K562 (cell line): Measurements from ENCODE around the gene TMEM273. TPM values are rescaled to one million over a fixed set of nuclear protein-coding genes. Genes with fewer than 3 reads are reported as not detected.
A peak's percentile ranks its signal among the peaks of the same experiment; 100 is the strongest.

Experiments
- DEAF1 ChIP-seq: fragments of 450-650 bp; formaldehyde crosslinking; IDR thresholded peaks from 2 replicates; pipeline ENCODE4 v1.4.0; 2020; ENCODE audit warnings: mild to moderate bottlenecking, moderate library complexity
- E2F8 ChIP-seq: fragments of 450-650 bp; IDR thresholded peaks from 2 replicates; pipeline ENCODE4 v1.7.1; 2018; ENCODE audit warnings: mild to moderate bottlenecking, low read depth; ENCODE audit not compliant: partially characterized antibody
- ELF4 ChIP-seq: fragments of 450-650 bp; formaldehyde crosslinking; IDR thresholded peaks from 2 replicates; pipeline ENCODE4 v1.4.0; 2022; ENCODE audit warnings: missing genetic modification characterization
- ESRRB ChIP-seq: fragments of 250-450 bp; sonication (Bioruptor Pico); IDR thresholded peaks from 2 replicates; pipeline ENCODE4 v1.5.0; 2020; ENCODE audit warnings: mild to moderate bottlenecking, moderate library complexity, borderline replicate concordance
- ETV6 ChIP-seq, 3 experiments: fragments of 150-350 bp in 1 of 3; sonication (generic) in 1 of 3; formaldehyde crosslinking in 1 of 3; IDR thresholded peaks; 2 replicates each; pipeline versions ENCODE4 v1.6.1 to v1.8.0; 2014 to 2022; ENCODE audit warnings: borderline replicate concordance in 2 of 3, low read depth in 2 of 3, antibody characterized with exemption in 1 of 3, low read length in 1 of 3, mild to moderate bottlenecking in 1 of 3, missing genetic modification reagents in 1 of 3
- FOXO4 ChIP-seq: fragments of 450-650 bp; formaldehyde crosslinking; IDR thresholded peaks from 2 replicates; pipeline ENCODE4 v1.4.0; 2020; ENCODE audit warnings: mild to moderate bottlenecking, moderate library complexity
- MYC ChIP-seq, 2 experiments: fragments of 250-450 bp in 1 of 2; sonication (Bioruptor Pico) in 1 of 2; IDR thresholded peaks; 2 replicates each; pipeline versions ENCODE4 v1.5.1 to v1.6.1; 2012 to 2021; ENCODE audit warnings: low read depth in 2 of 2, borderline replicate concordance in 1 of 2, improper control_type of control experiment in 1 of 2, low read length in 1 of 2, mild to moderate bottlenecking in 1 of 2, moderate library complexity in 1 of 2
- RCOR1 ChIP-seq, 2 experiments: IDR thresholded peaks; 2 replicates each; pipeline ENCODE4 v1.6.1; 2012; ENCODE audit warnings: low read depth in 2 of 2, low read length in 2 of 2, borderline replicate concordance in 1 of 2, improper control_type of control experiment in 1 of 2
- SIN3B ChIP-seq: fragments of 450-650 bp; IDR thresholded peaks from 2 replicates; pipeline ENCODE4 v1.6.1; 2017; ENCODE audit warnings: low read depth, mild to moderate bottlenecking, moderate library complexity
- SMARCA5 ChIP-seq: fragments of 450-650 bp; IDR thresholded peaks from 2 replicates; pipeline ENCODE4 v1.6.1; 2016
- SUPT5H ChIP-seq: fragments of 450-650 bp; IDR thresholded peaks from 2 replicates; pipeline ENCODE4 v1.6.1; 2016
- TOE1 ChIP-seq, 2 experiments: fragments of 450-650 bp in 1 of 2; sonication (generic) in 1 of 2; formaldehyde crosslinking in 1 of 2; IDR thresholded peaks; 2 replicates each; pipeline versions ENCODE4 v1.7.1 to v1.8.0; 2016 to 2022; ENCODE audit warnings: borderline replicate concordance in 2 of 2, mild to moderate bottlenecking in 2 of 2, antibody characterized with exemption in 1 of 2, inconsistent platforms in 1 of 2, low read depth in 1 of 2, missing genetic modification reagents in 1 of 2, moderate library complexity in 1 of 2
- ZEB2 ChIP-seq: fragments of 450-650 bp; IDR thresholded peaks from 2 replicates; pipeline ENCODE4 v1.6.1; 2016
- ZNF592 ChIP-seq: fragments of 450-650 bp; IDR thresholded peaks from 2 replicates; pipeline ENCODE4 v1.6.1; 2017; ENCODE audit warnings: antibody characterized with exemption, mild to moderate bottlenecking
- ZNF76 ChIP-seq: fragments of 250-450 bp; sonication (Bioruptor Pico); IDR thresholded peaks from 2 replicates; pipeline ENCODE4 v1.4.0; 2020; ENCODE audit warnings: mild to moderate bottlenecking, moderate library complexity, borderline replicate concordance
- polyA plus RNA-seq, 8 experiments: library from polyadenylated mRNA; depleted of rRNA in 4 of 8; stranded (reverse) in 5 of 8; unstranded in 3 of 8; fragments of >200 nt; fragmentation: Nextera tagmentation in 2 of 8; fragmentation: Illumina TruSeq in 1 of 8; extraction: Ambion mirVana in 2 of 8; extraction: Trizol in 1 of 8; gene quantifications; 2 replicates each; pipeline versions ENCODE4 v1.2.1 to v1.2.3, GENCODE V29; 2011 to 2014; ENCODE audit warnings: inconsistent platforms in 1 of 8, missing spikeins in 1 of 8
- total RNA-seq, 7 experiments: library from RNA; depleted of rRNA in 6 of 7; stranded (reverse); fragments of >200 nt in 6 of 7; fragmentation: Illumina TruSeq in 2 of 7; extraction: Trizol in 2 of 7; gene quantifications; 2 replicates each; pipeline versions ENCODE4 v1.2.1 to v1.2.3, GENCODE V29; 2011 to 2021; ENCODE audit warnings: low replicate concordance in 1 of 7

Gene TMEM273
- total and polyA plus RNA-seq, 9 of the 15 experiments (the other 6 are each of a cell fraction or from before 2014, with no cell fraction given): 39.2 to 131 (median 95.6) TPM

GRCh38 chr10:49164559-49165188 is 23.5 kb downstream of the TMEM273 start (continued):
- peak; percentile 33; the same call in 1 of the 2 replicates for TF ChIP-seq DEAF1
- TF ChIP-seq FOXO4: no peak
- 0 out of 2 replicates have a peak, but pooled peaks have one; percentile 32 for TF ChIP-seq TOE1 (IDR thresholded peaks at IDR 0.05; ENCODE audit: borderline replicate concordance)
- no peak for TF ChIP-seq TOE1 (CRISPR knock-in tag; IDR thresholded peaks at IDR 0.05; ENCODE audit: borderline replicate concordance, low read depth)
- 0 out of 2 replicates have a peak, but pooled peaks have one; percentile 30 for TF ChIP-seq ELF4 (CRISPR knock-in tag)
- peak; percentile 88 for TF ChIP-seq ZNF592
- no peak for TF ChIP-seq SUPT5H
- no peak for TF ChIP-seq ETV6 (IDR thresholded peaks at IDR 0.05; ENCODE audit: borderline replicate concordance in 1 of 2, low read depth in 2 of 2, low read length in 1 of 2)
- no peak for TF ChIP-seq ETV6 (CRISPR knock-in tag; IDR thresholded peaks at IDR 0.05; ENCODE audit: borderline replicate concordance)
- no peak for TF ChIP-seq ZNF76 (CRISPR knock-in tag)
- TF ChIP-seq RCOR1 (IDR thresholded peaks at IDR 0.05; ENCODE audit: borderline replicate concordance in 1 of 2, low read depth in 2 of 2, low read length in 2 of 2): peak in 1 of 2 experiments; percentile 57; a peak in 1 of 4 replicates
- no peak for TF ChIP-seq ZEB2
- TF ChIP-seq SMARCA5: no peak
- TF ChIP-seq MYC (IDR thresholded peaks at IDR 0.05; ENCODE audit: low read depth, low read length): peak; percentile 51; the same call in 1 of the 2 replicates
- no peak for TF ChIP-seq MYC (CRISPR knock-in tag; IDR thresholded peaks at IDR 0.05; ENCODE audit: borderline replicate concordance, low read depth)
- no peak for TF ChIP-seq E2F8
- no peak for TF ChIP-seq SIN3B
- no peak for TF ChIP-seq ESRRB
